DMS53 (cell line): ENCODE measurements around the gene SF3B5.
"Not testable (repeated sequence)": the region's sequence is repeated elsewhere in the genome, so short reads cannot be mapped to it uniquely, and the experiment has no call there.

Experiments used
- DNase-seq: peaks from one replicate; lab custom pipeline; 2025; lab: John Stamatoyannopoulos, UW

SF3B5 gene

GRCh38 chr6:144104898-144105487 lies 9.6 kb upstream of the SF3B5 start:
- peak; percentile 80 for DNase-seq

- DNase-seq, result no peak
These were observed 9.1 kb upstream of the SF3B5 start for GRCh38 chr6:144104488-144104887.

GRCh38 chr6:144103026-144103563 lies 7.7 kb upstream of the SF3B5 start:
- no peak for DNase-seq

GRCh38 chr6:144098993-144099392 lies 3.6 kb upstream of the SF3B5 start:
- no peak for DNase-seq

- peak; percentile 27 for DNase-seq
These were observed 641 bp downstream of the SF3B5 start for GRCh38 chr6:144094731-144095133.

- no peak for DNase-seq
These were observed 1.7 kb downstream of the SF3B5 start for GRCh38 chr6:144093658-144094057.

- no peak for DNase-seq
These were observed 2.1 kb downstream of the SF3B5 start for GRCh38 chr6:144093236-144093635.

- no peak for DNase-seq
These were observed 5.0 kb downstream of the SF3B5 start for GRCh38 chr6:144090384-144090783.

GRCh38 chr6:144087789-144088426 lies 7.5 kb downstream of the SF3B5 start:
- no peak for DNase-seq

GRCh38 chr6:144086959-144087358 lies 8.4 kb downstream of the SF3B5 start:
- DNase-seq, result no peak

- DNase-seq, result peak; percentile 61
These were observed 12.2 kb downstream of the SF3B5 start for GRCh38 chr6:144083172-144083571.

GRCh38 chr6:144082412-144082811 lies 13.0 kb downstream of the SF3B5 start:
- DNase-seq, result not testable (repeated sequence)

- no peak for DNase-seq
These were observed 17.5 kb downstream of the SF3B5 start for GRCh38 chr6:144077871-144078270.

- no peak for DNase-seq
These were observed 19.5 kb downstream of the SF3B5 start for GRCh38 chr6:144075875-144076274.

- no peak for DNase-seq
These were observed 20.2 kb downstream of the SF3B5 start for GRCh38 chr6:144075187-144075586.

GRCh38 chr6:144073024-144073423 lies 22.3 kb downstream of the SF3B5 start:
- no peak for DNase-seq

GRCh38 chr6:144069506-144069905 lies 25.9 kb downstream of the SF3B5 start:
- DNase-seq, result no peak

GRCh38 chr6:144068794-144069193 lies 26.6 kb downstream of the SF3B5 start:
- no peak for DNase-seq

- DNase-seq, result peak; percentile 7
These were observed 28.5 kb downstream of the SF3B5 start for GRCh38 chr6:144066741-144067484.

GRCh38 chr6:144066255-144066654 lies 29.1 kb downstream of the SF3B5 start:
- no peak for DNase-seq

- peak; percentile 80 for DNase-seq
These were observed 30.1 kb downstream of the SF3B5 start for GRCh38 chr6:144065213-144065660.

- DNase-seq, result peak; percentile 69
These were observed 30.8 kb downstream of the SF3B5 start for GRCh38 chr6:144064402-144065212.
